Measurements from ENCODE around the gene ABCA13. TPM values are rescaled to one million over a fixed set of nuclear protein-coding genes. Genes with fewer than 3 reads are reported as not detected.

The ABCA13 gene
- total RNA-seq, 1 experiment from 2014 or later: 0.62 TPM

DNA sequence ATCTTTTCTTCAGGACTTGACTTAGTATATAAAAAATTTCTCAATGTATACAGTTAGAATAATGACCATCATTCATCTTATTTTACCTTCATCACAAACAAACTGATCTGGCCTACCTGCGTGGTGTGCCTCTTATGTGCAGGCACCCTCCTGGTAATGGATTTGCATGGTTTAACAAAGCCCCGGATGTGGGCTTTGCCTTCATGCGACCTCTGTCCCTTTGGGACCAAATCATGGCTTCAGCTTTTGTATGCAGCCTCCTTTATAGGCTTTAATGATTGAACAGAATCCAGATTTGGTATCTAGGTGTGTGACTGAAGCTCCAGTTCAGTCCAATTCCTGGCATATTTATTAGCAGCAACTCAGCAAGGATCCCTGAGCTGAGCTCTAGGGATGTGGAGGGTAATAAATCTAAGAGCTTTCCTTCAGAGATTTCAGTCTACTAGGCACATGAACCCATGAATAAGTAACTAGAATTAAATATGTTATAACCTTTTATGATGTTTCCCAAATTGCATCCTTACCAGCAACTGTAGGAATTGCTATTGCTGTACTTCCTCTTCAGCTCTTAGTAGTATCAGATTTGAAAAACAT, 256.9 kb downstream of the ABCA13 start:
- no peak for DNase-seq (ENCODE audit: low spot score)

DNA sequence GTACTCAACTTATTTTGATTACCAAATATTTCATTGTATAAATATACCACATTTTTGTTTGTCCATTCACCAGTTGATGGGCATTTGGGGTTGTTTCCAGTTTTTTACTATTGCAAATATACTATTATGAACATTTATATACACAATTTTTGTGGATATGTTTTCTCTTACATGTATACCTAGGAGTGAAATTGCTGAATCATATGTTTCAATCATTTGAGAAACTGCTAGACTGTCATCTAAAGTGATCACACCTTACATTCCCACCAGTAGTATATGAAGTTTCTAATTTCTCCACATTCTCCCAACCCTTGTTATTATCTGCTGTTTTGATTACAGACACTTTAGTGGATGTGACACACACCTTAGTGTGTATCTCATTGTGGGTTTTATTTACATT, 257.9 kb downstream of the ABCA13 start:
- no peak for DNase-seq (ENCODE audit: low spot score)

DNA sequence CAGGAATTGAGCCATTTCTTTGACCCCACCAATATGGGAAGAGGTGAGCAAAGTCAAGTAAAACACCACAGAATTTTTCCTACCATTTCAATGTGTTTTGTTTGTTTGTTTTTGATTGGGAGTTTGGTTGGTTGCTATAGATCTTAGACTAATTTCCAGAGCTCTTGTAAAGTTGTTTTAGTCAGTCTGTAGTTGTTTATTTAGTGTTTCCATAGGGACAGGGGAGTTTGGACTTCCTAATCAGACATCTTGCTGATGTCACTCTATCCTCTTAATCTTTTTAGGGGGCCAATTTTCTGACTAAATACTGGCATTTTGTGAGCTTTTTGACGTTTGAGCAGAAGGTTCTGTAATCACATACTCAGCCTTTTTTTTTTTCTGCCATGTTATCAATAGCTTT, 266.9 kb downstream of the ABCA13 start:
- DNase-seq (ENCODE audit: low spot score): no peak

DNA sequence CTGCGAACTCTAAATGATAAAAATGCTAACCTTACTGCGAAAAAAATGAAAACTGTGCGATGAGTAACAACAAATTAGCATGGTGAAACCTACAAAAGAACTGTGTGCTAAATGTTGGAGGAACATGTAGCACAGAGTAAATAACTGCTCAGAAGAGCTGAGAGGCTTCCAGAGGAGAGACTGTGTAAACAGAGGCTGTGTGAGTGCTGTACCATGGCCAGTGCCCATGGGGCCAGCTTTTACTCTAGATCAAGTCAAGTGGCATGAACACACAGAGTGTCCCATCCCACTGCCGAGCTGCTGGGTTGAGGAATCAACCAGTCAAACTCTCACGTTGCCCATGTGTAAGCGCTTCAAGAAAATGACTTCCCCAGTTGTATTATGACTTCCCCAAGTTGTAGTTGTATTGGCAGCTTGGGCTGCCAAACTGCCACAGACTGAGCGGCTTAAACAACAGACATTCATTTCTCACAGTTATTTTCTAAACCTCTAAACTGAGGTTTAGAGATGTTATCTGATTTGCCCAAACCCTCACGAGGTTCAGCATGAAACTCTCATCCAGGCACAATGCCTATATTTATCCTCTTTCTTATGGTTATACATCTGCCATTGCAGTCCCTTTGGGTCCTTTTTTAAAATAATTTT, 270.7 kb downstream of the ABCA13 start:
- DNase-seq (ENCODE audit: low spot score): no peak

DNA sequence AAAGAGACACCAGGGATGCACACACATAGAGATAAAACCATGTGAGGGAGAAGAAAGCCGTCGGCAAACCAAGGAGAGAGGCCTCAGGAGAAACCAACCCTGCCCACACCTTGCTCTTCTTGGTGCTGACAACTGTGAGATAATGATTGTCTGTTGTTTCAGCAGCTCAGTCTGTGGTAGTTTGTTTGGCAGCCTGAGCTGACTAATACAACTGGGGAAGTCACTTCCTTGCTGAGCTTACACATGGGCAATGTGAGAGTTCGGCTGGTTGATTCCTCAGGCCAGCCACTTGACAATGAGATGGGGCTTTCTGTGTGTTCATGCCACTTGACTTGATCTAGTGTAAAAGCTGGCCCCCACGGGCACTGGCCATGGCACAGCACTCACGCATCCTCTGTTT, 271.8 kb downstream of the ABCA13 start:
- no peak for DNase-seq (ENCODE audit: low spot score)

DNA sequence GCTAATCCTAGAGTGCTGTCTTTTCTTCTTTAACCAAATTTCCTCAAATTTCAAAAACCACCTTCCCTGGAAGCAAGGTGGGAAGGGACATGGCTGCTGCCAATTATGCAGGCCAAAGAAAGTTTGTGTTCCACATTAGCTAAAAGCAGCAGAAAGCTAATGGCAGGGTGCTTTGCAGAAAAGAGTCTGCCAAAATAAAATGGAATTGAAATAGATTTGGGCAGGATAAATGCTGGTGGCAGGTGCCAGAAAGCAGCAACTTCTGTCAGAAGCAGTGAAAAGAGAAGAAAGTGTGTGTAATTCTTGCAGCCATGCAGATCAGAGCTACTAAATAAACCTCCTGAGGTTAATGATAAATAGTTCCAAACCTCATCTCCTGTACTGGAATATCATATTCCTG, 275.5 kb downstream of the ABCA13 start:
- no peak for DNase-seq (ENCODE audit: low spot score)

DNA sequence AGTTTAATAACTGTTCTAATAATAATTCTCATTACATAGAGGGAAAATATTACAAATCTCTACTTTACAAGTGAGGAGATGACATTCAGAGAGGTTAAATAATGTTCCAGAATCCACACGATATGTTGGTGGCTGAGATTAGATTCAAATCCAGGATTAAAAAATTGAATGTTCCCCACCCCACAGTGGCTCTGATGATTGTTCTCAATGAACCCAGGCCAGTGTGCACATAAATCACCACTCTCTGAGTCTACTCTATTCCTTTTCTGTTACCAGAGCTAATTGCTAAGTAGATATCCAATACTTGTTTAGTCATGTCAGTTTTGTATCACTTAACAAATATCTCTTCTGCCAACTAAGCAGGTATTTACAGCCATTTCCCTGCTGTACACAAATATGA, 281.0 kb downstream of the ABCA13 start:
- DNase-seq (ENCODE audit: low spot score): no peak

DNA sequence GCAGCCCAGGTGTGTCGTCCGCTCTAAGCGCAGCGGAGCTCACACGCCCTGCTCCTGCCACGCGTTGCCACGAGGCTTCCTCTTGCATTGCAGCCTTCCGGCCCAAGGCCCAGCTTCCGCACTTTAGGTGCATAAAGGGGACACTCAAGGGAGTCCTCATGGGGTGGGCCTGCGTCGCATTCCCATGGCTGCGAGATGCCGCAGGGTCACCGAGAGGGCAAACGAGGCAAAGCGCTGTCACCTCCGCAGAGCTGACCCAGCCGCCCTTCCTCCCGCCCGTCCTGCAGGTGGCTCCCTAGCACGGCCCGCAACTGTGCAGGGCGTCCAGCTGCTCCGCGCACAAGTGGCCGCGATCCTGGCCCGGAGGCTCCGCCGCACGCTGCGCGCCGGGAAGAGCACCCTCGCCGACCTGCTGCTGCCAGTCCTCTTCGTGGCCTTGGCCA, 283.5 kb downstream of the ABCA13 start:
- DNase-seq (ENCODE audit: low spot score): no peak

DNA sequence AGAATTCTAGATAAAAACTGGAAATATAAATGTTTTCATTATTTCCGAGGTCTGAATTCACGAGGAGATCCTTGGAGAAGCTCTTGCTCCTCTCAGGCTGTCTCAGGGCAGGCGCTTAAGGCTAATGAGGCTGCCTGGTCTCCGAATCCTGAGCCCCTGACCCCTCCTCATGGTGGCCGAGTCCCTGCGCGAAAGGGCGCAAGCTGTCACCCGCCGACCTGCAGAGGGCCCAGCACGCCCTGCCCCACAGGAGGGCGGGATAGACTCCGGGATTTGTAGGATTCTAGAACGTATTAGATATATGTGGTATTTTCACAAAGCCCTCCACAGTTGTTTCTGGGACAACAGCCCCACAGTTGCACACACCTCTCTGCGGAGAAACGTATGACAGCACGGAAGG, 284.1 kb downstream of the ABCA13 start:
- no peak for DNase-seq (ENCODE audit: low spot score)

DNA sequence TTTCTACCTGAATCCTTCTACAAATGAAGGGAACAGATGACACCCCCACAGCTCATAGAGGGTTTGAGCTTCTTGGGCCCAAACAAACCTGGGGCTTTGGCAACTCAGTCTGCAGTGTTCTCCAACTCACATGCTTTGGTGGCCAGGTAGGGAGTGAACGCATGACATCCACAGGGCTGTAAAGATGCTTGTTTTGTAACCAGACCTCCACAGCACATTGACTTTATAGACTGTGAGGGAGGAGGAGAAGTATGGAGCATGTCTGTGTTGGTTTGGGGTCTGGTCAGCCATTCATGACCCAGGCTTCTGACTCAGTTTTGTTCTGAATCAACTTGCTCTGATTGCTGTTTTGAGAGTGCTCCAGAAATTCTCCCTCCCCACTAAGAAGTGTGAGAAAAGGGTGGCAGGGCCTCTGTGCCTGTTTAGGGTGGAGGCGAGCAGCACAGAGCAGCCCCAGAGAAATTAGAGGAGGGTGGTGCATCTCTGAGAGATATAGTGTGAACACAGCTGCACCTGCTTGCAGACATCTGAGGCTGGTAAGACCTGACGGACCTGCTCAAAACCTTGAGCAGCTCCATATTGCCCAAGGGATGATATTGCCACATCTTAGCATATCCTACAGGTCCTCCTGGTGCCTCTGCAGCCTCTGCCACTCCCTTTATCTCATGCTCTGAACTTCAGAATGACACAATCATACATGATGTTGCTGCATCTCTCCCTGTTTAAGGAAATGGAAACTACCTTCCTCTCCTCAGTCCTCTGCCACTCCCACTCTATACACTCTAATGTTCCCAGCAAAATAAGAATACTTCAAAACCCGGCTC, 287.7 kb downstream of the ABCA13 start:
- no peak for DNase-seq (ENCODE audit: low spot score)

DNA sequence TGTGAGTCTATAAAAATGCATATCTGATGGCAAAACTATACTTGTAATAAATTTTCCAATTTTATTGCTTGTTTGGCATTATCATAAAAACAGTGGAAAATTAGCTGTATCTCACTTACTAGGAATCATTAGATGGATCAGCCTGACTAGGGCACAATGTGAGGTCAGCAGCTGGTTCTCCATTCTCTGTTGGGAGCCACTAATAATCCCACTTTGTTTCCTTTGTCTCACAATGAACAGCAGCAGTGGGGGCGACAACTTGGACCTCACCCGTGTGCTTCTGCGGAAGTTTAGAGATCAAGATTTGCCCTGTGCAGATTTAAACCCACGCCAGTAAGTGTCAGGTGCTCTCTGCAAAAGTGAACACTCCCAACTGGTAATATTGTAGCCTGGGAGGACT, 295.5 kb downstream of the ABCA13 start:
- no peak for DNase-seq (ENCODE audit: low spot score)

DNA sequence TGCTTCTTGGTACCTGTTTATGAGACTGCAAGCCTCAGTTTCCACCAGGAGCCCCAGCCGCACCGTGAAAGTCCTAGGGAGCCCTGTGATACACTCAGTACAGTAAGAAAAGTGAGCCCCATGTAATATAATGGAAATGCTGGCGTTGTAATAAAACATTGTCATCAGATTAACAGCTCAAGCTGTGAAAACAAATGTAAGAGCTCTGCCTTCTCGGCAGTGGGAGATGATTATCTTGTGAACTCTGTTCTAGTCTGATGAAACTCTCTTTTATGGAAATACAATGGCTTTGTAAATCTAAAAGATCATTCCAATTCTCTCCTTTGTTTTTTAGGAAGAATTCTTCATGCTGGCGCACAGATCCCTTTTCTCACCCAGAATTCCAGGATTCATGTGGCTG, 299.9 kb downstream of the ABCA13 start:
- no peak for DNase-seq (ENCODE audit: low spot score)

DNA sequence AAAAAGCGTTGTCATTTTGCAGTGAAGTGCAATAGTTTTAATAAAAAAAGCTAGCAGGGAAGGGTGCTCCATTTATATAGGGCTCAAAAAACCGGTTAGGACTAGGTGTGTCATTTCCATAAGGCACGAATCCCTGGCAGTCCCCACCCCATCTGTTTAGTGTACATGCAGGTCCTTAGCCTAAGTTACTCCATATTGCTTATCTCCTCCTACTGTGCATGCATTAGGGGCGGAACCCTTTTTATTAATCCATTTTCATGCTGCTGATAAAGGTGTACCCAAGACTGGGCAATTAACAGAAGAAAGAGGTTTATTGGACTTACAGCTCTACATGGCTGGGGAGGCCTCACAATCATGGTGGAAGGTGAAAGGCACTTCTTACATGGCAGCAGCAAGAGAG, 301.4 kb downstream of the ABCA13 start:
- DNase-seq (ENCODE audit: low spot score): no peak

DNA sequence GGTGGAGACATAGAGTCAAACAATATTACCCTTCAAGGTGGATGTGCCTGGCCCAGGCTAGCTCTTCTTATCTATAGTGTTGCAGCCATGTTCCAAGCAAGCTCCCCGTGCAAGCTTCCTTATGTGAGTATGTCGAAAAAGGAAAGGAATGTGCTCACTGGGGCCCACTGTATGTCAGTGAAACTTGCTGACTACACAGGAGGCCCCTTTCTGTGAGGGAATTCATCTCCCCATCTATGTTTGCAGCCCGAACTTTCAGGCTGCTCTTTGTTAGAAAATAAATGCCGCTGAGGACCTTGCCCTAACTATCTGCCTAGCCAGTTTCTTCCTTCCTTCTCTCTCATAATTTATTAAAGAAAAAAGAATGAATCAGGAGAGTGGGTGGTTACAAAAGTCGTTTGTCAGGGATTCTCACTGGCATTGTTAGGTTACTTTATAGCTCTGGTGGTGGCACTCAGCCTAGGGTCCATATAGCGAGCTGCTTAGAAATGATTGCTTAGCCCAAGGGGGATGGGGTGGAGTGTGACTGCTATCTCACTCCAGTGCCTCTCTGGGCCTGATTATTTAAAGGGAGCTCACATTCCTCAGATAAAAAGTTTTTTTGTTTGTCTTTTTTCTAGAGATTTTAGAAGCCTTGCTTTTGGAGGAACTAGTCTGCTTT, 302.1 kb downstream of the ABCA13 start:
- DNase-seq (ENCODE audit: low spot score): no peak

DNA sequence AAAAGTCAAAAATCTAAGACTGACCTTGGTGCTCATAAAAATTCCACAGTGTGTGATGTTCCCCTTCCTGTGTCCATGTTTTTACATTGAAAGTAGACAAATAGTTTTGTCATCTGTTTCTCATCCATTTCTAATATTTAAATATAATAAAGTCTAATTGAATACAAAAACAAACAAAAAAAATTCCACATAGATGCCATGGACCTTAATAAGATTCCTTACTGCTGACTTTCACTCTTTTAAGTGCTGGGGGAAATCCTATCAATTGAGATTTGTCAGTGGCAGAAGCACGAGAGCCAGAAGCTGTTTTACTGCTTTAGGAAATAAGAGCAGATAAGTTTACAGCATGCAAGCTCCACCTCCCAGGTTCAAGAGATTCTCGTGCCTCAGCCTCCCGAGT, 310.0 kb downstream of the ABCA13 start:
- DNase-seq (ENCODE audit: low spot score): no peak

DNA sequence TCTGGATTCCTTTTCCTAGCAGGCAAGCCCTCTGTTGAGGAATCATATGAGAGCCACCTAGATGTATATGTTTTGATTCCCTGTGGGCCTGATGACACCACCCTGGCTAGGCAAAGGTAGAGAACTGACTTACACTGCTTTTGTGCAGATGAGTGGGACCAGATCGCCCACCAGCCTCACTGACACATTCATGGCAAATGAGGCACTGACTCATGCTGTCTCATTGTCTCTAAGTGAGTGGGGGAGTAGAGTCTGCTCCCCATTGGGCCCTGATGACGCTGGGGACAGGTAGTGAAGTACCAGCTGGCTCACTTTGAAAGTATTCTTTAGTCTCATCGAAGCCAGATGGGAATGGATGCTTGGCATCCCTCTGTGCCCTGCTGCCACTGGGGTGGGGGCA, 326.3 kb downstream of the ABCA13 start:
- DNase-seq (ENCODE audit: low spot score): no peak

DNA sequence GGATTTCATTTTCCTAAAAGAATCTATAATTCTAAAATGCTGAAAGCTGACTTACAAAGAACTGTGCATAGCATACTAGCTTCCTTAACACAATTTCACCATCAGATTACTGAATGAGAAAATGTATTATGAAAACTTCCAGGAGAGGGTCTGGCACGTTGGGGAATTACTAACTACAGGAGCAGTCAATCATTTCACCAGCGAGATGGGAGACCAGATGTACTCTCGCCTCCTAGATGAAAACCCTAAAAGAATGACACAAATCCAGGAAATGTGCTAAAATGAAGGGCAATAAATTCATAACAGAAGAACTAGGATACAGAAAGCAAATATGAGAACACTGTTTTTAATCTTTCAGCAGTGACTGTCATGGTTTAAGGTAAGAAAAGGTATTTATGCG, 330.8 kb downstream of the ABCA13 start:
- no peak for DNase-seq (ENCODE audit: low spot score)

DNA sequence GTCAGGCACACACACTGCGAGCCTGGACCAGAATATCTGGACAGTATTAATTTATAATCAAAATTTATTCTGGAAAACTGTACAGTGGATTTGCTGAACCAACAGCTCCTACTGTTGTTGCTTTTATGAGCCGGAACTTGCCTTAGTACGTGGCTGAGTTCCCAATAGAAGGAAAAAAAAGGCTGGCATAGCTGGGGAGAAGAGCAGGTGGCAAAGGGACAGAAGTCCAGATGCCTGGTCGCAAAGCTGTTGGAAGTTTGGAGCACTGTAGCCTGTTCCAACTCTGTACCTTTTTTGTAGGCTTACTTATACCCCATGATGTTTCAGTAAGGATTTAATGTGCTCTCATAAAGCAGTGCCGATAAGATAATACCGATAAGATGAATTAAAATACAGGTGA, 333.8 kb downstream of the ABCA13 start:
- no peak for DNase-seq (ENCODE audit: low spot score)

DNA sequence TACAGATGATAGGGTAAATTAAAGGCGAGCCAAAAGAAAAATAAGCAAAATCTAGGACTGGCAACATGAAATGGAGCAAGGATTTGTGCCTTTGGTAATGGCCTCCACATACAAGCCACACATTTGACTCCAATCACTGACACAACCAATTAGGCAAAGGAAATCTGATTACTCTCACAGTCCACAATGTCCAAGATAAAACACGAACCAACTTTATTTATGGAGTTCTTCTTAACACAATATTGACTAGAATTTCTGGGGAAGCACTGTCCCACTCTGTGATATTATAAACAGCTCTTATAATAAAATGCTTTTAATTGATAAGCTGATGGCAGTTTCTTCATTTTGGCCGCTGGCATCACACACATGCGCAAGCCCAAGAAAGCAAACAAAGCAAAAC, 334.2 kb downstream of the ABCA13 start:
- no peak for DNase-seq (ENCODE audit: low spot score)

DNA sequence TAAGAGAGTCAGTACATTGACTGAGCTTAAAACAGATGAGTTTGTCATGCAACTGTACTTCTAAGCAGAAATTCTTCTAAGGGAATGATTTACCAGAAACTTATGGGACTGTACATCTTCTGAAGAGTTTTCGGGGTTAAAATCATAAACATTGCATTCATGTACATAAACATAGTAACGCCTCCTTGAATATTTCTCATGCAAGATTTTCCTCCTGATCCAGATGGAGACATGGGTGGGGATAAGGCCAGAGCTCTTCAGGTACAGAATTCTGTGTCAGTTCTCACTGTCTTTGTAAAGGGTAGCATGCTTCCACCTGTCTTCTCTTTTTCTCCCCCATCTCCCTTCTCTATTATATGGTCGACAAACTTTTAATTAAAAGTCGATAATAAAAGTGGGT, 335.3 kb downstream of the ABCA13 start:
- no peak for DNase-seq (ENCODE audit: low spot score)

DNA sequence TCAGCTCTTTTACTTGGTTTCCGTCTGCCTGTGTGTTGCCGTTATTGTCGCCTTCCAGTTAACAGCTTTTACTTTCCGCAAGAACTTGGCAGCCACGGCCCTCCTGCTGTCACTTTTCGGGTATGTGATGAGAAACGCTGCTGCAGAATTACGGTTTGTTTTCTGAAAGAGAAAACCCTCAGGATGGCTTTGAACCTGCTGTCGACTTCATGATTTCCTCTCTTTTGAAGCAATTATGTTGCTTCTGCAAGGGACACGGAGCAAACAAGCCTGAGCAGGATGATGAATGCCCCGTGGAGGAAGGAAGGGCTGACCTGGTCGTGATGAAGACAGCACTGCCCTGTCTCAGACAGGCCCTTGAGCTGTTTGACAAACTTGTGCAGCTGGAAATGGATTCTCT, 339.8 kb downstream of the ABCA13 start:
- no peak for DNase-seq (ENCODE audit: low spot score)

DNA sequence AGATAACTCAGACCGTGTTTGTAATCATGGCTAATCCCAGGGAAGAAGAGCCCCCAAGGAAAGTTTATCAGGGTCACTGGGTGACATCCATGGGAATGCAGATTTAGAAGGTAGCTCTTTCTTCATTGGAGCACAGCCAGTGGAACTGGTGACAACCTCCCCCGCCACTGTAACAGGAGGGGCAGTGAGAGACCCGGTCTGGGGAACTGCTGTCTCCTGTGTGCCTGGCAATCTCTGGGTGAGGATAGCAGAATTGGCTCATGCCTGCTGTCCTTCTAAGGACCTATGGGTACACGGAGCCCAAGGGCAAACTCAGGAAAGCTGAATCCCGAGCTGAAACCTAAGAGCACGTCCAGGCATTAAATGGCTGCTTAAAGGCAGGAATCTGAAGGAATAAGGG, 341.6 kb downstream of the ABCA13 start:
- no peak for DNase-seq (ENCODE audit: low spot score)

DNA sequence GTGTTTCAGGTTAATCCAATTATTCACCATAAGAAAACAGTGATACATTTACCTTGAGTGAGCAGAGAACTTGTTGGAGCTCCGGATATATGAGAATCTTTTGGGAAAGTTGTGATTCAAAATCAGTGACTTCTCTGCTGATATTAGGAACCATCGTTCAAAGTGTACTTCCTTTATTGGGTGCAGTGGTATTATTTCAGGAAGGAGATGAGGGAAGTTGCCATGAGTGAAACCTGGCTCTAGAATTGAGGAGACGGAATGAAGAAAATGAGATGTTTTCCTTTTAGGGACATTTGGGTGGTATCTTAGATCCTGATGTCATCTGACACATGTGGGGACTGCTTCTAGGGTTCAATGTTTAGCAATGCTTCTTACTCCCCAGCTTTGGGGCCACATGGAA, 343.9 kb downstream of the ABCA13 start:
- no peak for DNase-seq (ENCODE audit: low spot score)

Data from A172 (cell line).